HepG2 (cell line): ENCODE results near the gene MMP7. TPM values are rescaled to one million over a fixed set of nuclear protein-coding genes. Genes with fewer than 3 reads are reported as not detected.

Experiments
- AKNA ChIP-seq: sonication (generic); formaldehyde crosslinking; IDR thresholded peaks from 2 replicates; pipeline ENCODE4 v1.4.0; 2020; ENCODE audit warnings: missing genetic modification reagents, borderline replicate concordance
- HDAC6 ChIP-seq: fragments of 200-600 bp; sonication (generic); IDR thresholded peaks from 2 replicates; pipeline ENCODE4 v1.7.0; 2017; ENCODE audit warnings: mild to moderate bottlenecking, antibody characterized with exemption, low read length, low read depth
- HOXD1 ChIP-seq: sonication (generic); formaldehyde crosslinking; IDR thresholded peaks from 2 replicates; pipeline ENCODE4 v1.5.0; 2020; ENCODE audit warnings: missing genetic modification reagents
- IKZF5 ChIP-seq: IDR thresholded peaks from 2 replicates; pipeline ENCODE4 v1.6.1; 2018; ENCODE audit warnings: missing genetic modification reagents, mild to moderate bottlenecking, missing compliant biosample characterization
- JUND ChIP-seq: sonication (generic); formaldehyde crosslinking; IDR thresholded peaks from 2 replicates; pipeline ENCODE4 v1.8.0; 2022; ENCODE audit warnings: mild to moderate bottlenecking, missing genetic modification reagents
- KAT7 ChIP-seq: IDR thresholded peaks from 2 replicates; pipeline ENCODE4 v1.6.1; 2018; ENCODE audit warnings: borderline replicate concordance, missing compliant biosample characterization
- MIXL1 ChIP-seq: IDR thresholded peaks from 2 replicates; pipeline ENCODE4 v1.6.1; 2016
- RAD21 ChIP-seq: fragments of 450-650 bp; formaldehyde crosslinking; IDR thresholded peaks from 2 replicates; pipeline ENCODE4 v1.5.0; 2020; ENCODE audit warnings: mild to moderate bottlenecking
- SUZ12 ChIP-seq: fragments of 150-350 bp; IDR thresholded peaks from 2 replicates; pipeline ENCODE4 v1.6.1; 2014; ENCODE audit warnings: low read depth, low read length
- TRIM24 ChIP-seq: sonication (generic); formaldehyde crosslinking; IDR thresholded peaks from 2 replicates; pipeline ENCODE4 v1.8.0; 2022; ENCODE audit warnings: mild to moderate bottlenecking, missing genetic modification reagents
- ZNF292 ChIP-seq: sonication (generic); formaldehyde crosslinking; IDR thresholded peaks from 2 replicates; pipeline ENCODE4 v1.8.1; 2022; ENCODE audit warnings: mild to moderate bottlenecking, low read depth, missing genetic modification reagents, borderline replicate concordance
- ZNF33A ChIP-seq: sonication (generic); formaldehyde crosslinking; IDR thresholded peaks from 2 replicates; pipeline ENCODE4 v1.5.1; 2020; ENCODE audit warnings: missing genetic modification reagents, mild to moderate bottlenecking, moderate library complexity, borderline replicate concordance
- ZNF773 ChIP-seq: sonication (generic); formaldehyde crosslinking; IDR thresholded peaks from 2 replicates; pipeline ENCODE4 v1.4.0; 2020; ENCODE audit warnings: missing genetic modification reagents, borderline replicate concordance
- ZSCAN20 ChIP-seq: sonication (generic); formaldehyde crosslinking; IDR thresholded peaks from 2 replicates; pipeline ENCODE4 v1.4.0; 2020; ENCODE audit warnings: missing genetic modification reagents, mild to moderate bottlenecking, borderline replicate concordance
- polyA plus RNA-seq, 8 experiments: library from polyadenylated mRNA; depleted of rRNA in 3 of 8; stranded (reverse) in 7 of 8; unstranded in 1 of 8; fragments of >200 nt; fragmentation: Illumina TruSeq in 4 of 8; extraction: Trizol in 4 of 8; gene quantifications; 2 replicates each; pipeline versions ENCODE4 v1.2.1 to v1.2.3, GENCODE V29; 2011 to 2016; ENCODE audit warnings: low read depth in 4 of 8, missing spikeins in 1 of 8, mixed read lengths in 1 of 8; ENCODE audit not compliant: insufficient read depth in 1 of 8
- total RNA-seq, 5 experiments: library from RNA; depleted of rRNA; stranded (reverse); fragments of >200 nt; fragmentation: Illumina TruSeq; extraction: Trizol; gene quantifications; 2 replicates each; pipeline ENCODE4 v1.2.3, GENCODE V29; 2016; ENCODE audit warnings: low read depth in 1 of 5
- TF ChIP-seq, protein P1 (sequence below): sonication (generic); formaldehyde crosslinking; IDR thresholded peaks from 2 replicates; pipeline ENCODE4 v1.5.0; 2020; ENCODE audit warnings: mild to moderate bottlenecking, missing genetic modification reagents
- TF ChIP-seq, protein P2 (sequence below): sonication (generic); formaldehyde crosslinking; conservative IDR thresholded peaks from 2 replicates; pipeline ENCODE4 v1.8.0; 2022; ENCODE audit warnings: low read depth, missing genetic modification reagents
- TF ChIP-seq, protein P3 (sequence below): sonication (generic); formaldehyde crosslinking; IDR thresholded peaks from 2 replicates; pipeline ENCODE4 v1.8.0; 2022; ENCODE audit warnings: mild to moderate bottlenecking, missing genetic modification reagents

MMP7 gene
- total and polyA plus RNA-seq, 2 of the 13 experiments (the other 11 are each of a cell fraction or from before 2014, with no cell fraction given) = 0.17 TPM; not detected in 1

- TF ChIP-seq ZSCAN20 (CRISPR knock-in tag) = no peak
- TF ChIP-seq TRIM24 (CRISPR knock-in tag) = no peak
- no peak for TF ChIP-seq ZNF33A (CRISPR knock-in tag)
- TF ChIP-seq AKNA (CRISPR knock-in tag) = no peak
- no peak for TF ChIP-seq RAD21 (CRISPR knock-in tag)
- TF ChIP-seq ZNF773 (CRISPR knock-in tag) = no peak
- TF ChIP-seq, protein P1, sequence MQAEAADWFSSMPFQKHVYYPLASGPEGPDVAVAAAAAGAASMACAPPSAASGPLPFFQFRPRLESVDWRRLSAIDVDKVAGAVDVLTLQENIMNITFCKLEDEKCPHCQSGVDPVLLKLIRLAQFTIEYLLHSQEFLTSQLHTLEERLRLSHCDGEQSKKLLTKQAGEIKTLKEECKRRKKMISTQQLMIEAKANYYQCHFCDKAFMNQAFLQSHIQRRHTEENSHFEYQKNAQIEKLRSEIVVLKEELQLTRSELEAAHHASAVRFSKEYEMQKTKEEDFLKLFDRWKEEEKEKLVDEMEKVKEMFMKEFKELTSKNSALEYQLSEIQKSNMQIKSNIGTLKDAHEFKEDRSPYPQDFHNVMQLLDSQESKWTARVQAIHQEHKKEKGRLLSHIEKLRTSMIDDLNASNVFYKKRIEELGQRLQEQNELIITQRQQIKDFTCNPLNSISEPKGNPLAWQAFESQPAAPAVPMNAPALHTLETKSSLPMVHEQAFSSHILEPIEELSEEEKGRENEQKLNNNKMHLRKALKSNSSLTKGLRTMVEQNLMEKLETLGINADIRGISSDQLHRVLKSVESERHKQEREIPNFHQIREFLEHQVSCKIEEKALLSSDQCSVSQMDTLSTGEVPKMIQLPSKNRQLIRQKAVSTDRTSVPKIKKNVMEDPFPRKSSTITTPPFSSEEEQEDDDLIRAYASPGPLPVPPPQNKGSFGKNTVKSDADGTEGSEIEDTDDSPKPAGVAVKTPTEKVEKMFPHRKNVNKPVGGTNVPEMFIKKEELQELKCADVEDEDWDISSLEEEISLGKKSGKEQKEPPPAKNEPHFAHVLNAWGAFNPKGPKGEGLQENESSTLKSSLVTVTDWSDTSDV (CRISPR knock-in tag) = no peak
- no peak; the same call in 1 of the 2 replicates for TF ChIP-seq KAT7 (CRISPR knock-in tag)
- TF ChIP-seq HOXD1 (CRISPR knock-in tag) = peak; percentile 68; the same call in 1 of the 2 replicates
- TF ChIP-seq ZNF292 (CRISPR knock-in tag) = peak; percentile 93; the same call in 1 of the 2 replicates
- peak; percentile 82; the same call in 1 of the 2 replicates for TF ChIP-seq MIXL1 (CRISPR knock-in tag)
- TF ChIP-seq, protein P2, sequence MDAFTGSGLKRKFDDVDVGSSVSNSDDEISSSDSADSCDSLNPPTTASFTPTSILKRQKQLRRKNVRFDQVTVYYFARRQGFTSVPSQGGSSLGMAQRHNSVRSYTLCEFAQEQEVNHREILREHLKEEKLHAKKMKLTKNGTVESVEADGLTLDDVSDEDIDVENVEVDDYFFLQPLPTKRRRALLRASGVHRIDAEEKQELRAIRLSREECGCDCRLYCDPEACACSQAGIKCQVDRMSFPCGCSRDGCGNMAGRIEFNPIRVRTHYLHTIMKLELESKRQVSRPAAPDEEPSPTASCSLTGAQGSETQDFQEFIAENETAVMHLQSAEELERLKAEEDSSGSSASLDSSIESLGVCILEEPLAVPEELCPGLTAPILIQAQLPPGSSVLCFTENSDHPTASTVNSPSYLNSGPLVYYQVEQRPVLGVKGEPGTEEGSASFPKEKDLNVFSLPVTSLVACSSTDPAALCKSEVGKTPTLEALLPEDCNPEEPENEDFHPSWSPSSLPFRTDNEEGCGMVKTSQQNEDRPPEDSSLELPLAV (CRISPR knock-in tag) = no peak
- no peak for TF ChIP-seq JUND (CRISPR knock-in tag)
- TF ChIP-seq HDAC6 = no peak
- no peak for TF ChIP-seq SUZ12
- TF ChIP-seq, protein P3, sequence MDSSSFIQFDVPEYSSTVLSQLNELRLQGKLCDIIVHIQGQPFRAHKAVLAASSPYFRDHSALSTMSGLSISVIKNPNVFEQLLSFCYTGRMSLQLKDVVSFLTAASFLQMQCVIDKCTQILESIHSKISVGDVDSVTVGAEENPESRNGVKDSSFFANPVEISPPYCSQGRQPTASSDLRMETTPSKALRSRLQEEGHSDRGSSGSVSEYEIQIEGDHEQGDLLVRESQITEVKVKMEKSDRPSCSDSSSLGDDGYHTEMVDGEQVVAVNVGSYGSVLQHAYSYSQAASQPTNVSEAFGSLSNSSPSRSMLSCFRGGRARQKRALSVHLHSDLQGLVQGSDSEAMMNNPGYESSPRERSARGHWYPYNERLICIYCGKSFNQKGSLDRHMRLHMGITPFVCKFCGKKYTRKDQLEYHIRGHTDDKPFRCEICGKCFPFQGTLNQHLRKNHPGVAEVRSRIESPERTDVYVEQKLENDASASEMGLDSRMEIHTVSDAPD (CRISPR knock-in tag) = peak; percentile 84
- peak; percentile 90 for TF ChIP-seq IKZF5 (CRISPR knock-in tag)
Observed at GRCh38 chr11:102476812-102477211, 53.7 kb downstream of the MMP7 start (continued).
